Esophagus muscularis mucosa (tissue), 4 donors: ENCODE data around the gene PELI2. TPM values are rescaled to one million over a fixed set of nuclear protein-coding genes. Genes with fewer than 3 reads are reported as not detected.

Source experiments
- DNase-seq: peaks from one replicate; pipeline ENCODE4 v3.0.0-alpha.2; 2017; ENCODE audit errors: extremely low spot score
- H3K27ac ChIP-seq, 4 donors: fragments of 200-600 bp; sonication (generic); replicated peaks in 1 of 4; 1 replicate in 3 of 4; 2 replicates in 1 of 4; pipeline ENCODE4 v1.5.1; 2016 to 2019; ENCODE audit warnings: mild to moderate bottlenecking in 1 of 4
- H3K27me3 ChIP-seq, 4 donors: fragments of 200-600 bp; sonication (generic); one replicate each; pipeline versions ENCODE4 v1.5.1 to v1.6.0; 2016 to 2019
- H3K36me3 ChIP-seq, 4 donors: fragments of 200-600 bp; sonication (generic); one replicate each; pipeline ENCODE4 v1.5.1; 2016 to 2019
- H3K4me1 ChIP-seq, 4 donors: fragments of 200-600 bp; sonication (generic); one replicate each; pipeline ENCODE4 v1.5.1; 2016 to 2019
- H3K4me3 ChIP-seq, 4 donors: fragments of 200-600 bp; sonication (generic); 1 replicate in 2 of 4; 2 replicates in 2 of 4; pipeline ENCODE4 v1.5.1; 2016 to 2019; ENCODE audit warnings: mild to moderate bottlenecking in 4 of 4, moderate library complexity in 1 of 4
- H3K9me3 ChIP-seq, 4 donors: fragments of 200-600 bp; sonication (generic); 1 replicate in 3 of 4; 2 replicates in 1 of 4; pipeline ENCODE4 v1.5.1; 2016 to 2019
- EP300 ChIP-seq: sonication (generic); formaldehyde crosslinking; IDR thresholded peaks from one replicate; pipeline ENCODE4 v1.6.1; 2017; ENCODE audit warnings: antibody characterized with exemption
- POLR2A ChIP-seq: fragments of 450-650 bp; IDR thresholded peaks from one replicate; pipeline ENCODE4 v1.6.1; 2017; ENCODE audit warnings: antibody characterized with exemption, moderate library complexity, mild to moderate bottlenecking, low read depth
- POLR2AphosphoS5 ChIP-seq, 2 donors: sonication (generic); formaldehyde crosslinking; IDR thresholded peaks; one replicate each; pipeline ENCODE4 v1.6.1; 2017; ENCODE audit warnings: antibody characterized with exemption in 2 of 2
- WGBS: methylation state at CpG from one replicate; pipeline ENCODE4 v1.1.5; 2018; 5-methylcytosine and 5-hydroxymethylcytosine counted together
- intact Hi-C: fragments of 100-400 bp; cut with DNase I; formaldehyde crosslinking; loops from one replicate; pipeline ENCODE4 v1.15.1; 2023
- total RNA-seq, 4 donors: library from RNA; depleted of rRNA; stranded (reverse); fragments of >200 nt; gene quantifications; one replicate each; pipeline versions ENCODE4 v1.1.0 to v1.2.1, GENCODE V29; 2016
- TF ChIP-seq, protein P1 (sequence below), 3 experiments: fragments of 200-600 bp in 2 of 3; fragments of 450-650 bp in 1 of 3; sonication (generic) in 2 of 3; IDR thresholded peaks; one replicate each; pipeline ENCODE4 v1.5.1; 2017 to 2019; ENCODE audit warnings: antibody characterized with exemption in 3 of 3, mild to moderate bottlenecking in 2 of 3, moderate library complexity in 1 of 3

PELI2 gene
- total RNA-seq, 4 donors from 2014 or later = 10.6 to 16.3 (median 14.1) TPM

DNA sequence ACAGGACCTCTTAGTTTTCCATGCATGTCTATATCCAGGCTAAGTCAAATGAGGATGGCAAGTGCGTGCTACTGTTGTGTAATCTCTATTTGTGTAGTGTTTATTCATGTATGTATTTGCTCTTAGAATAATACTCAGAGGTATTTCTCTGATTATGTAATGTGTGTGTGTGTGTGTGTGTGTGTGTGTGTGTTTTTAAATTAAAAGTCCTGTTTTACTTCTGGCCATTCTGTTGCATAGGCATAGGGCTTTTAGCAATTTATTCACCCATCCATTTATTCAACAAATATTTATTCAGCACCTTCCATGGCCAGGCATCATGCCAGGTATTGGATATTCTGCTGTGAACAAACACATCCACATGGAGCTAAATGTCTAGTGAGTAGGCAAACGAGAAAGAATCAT lies 63.5 kb downstream of the PELI2 start:
- no peaks in the 10 kb centered on the region for H3K27me3 ChIP-seq
- no peak overlapping the region for H3K4me3 ChIP-seq
- DNase-seq = no peak
- H3K36me3 ChIP-seq = no peaks in the 10 kb centered on the region
- TF ChIP-seq, protein P1, sequence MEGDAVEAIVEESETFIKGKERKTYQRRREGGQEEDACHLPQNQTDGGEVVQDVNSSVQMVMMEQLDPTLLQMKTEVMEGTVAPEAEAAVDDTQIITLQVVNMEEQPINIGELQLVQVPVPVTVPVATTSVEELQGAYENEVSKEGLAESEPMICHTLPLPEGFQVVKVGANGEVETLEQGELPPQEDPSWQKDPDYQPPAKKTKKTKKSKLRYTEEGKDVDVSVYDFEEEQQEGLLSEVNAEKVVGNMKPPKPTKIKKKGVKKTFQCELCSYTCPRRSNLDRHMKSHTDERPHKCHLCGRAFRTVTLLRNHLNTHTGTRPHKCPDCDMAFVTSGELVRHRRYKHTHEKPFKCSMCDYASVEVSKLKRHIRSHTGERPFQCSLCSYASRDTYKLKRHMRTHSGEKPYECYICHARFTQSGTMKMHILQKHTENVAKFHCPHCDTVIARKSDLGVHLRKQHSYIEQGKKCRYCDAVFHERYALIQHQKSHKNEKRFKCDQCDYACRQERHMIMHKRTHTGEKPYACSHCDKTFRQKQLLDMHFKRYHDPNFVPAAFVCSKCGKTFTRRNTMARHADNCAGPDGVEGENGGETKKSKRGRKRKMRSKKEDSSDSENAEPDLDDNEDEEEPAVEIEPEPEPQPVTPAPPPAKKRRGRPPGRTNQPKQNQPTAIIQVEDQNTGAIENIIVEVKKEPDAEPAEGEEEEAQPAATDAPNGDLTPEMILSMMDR (IDR thresholded peaks at IDR 0.05) = no peak
- TF ChIP-seq EP300 (no peak), POLR2A (no peak), POLR2AphosphoS5 (IDR thresholded peaks at IDR 0.05) (no peak)
- intact Hi-C loops = no loop called here
- H3K9me3 ChIP-seq = no peaks in the 10 kb centered on the region
- H3K4me1 ChIP-seq = peaks cover 1 to 7% (median 5%) of the 10 kb centered on the region in 4 donors
- WGBS = 90% methylated on average over 2 of the region's 2 CpGs
- no peak overlapping the region for H3K27ac ChIP-seq

DNA sequence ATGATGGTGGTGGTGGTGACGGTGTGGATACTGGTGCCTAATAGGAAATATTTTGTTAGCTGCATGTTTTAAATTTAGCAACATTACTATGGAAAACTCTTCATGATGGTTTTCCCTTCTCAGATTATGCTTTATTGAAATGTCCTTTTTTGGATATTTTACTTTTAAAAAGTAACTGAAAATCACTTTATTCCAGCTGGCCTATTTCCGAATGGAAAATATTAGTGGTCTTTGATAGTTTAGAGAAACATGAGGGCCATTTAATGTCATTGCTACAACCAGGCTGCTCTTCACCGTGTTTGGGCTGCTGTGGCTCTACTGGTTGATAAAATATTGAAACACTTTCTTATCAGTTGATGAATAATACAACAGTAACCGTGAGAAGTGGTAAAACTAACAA lies 64.2 kb downstream of the PELI2 start:
- 85% methylated on average over 4 of the region's 4 CpGs for WGBS
- H3K36me3 ChIP-seq = no peaks in the 10 kb centered on the region
- H3K27me3 ChIP-seq = no peaks in the 10 kb centered on the region
- TF ChIP-seq, protein P1 (IDR thresholded peaks at IDR 0.05) = no peak
- TF ChIP-seq POLR2AphosphoS5 (IDR thresholded peaks at IDR 0.05) (no peak), POLR2A (no peak), EP300 (no peak)
- intact Hi-C loops = no loop called here
- no peak for DNase-seq
- no peaks in the 10 kb centered on the region for H3K9me3 ChIP-seq
- peaks cover 0 to 2% (median under 1%) of the 10 kb centered on the region in 4 donors for H3K4me1 ChIP-seq
- H3K27ac ChIP-seq = no peak overlapping the region
- H3K4me3 ChIP-seq = no peak overlapping the region

DNA sequence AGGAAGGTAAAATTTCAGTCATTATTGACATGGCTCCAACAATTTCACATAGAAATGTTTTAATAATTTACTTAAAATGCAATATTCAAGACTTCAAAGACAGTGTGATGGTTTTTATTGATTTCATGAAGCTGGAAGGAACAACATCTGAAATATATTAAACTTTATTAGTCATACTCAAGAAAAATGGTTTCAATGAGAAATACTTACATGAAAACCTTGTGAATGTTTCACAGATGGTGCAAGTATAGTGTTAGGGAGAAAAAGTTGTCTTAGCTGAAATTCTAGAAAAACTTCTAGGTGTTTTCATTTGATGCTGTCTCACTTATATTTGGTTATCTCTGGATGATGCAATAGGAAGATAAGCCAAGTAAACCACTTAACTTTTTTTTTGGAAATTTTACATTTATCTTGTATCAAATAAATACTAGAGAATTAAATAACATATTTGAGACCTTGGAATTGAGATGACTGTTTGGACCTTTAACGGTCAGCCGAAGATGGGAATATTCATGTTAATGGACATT lies 65.5 kb downstream of the PELI2 start:
- no peaks in the 10 kb centered on the region for H3K9me3 ChIP-seq
- no peak overlapping the region for H3K27ac ChIP-seq
- 93% methylated on average over 2 of the region's 2 CpGs for WGBS
- no peaks in the 10 kb centered on the region for H3K36me3 ChIP-seq
- TF ChIP-seq, protein P1 (IDR thresholded peaks at IDR 0.05) = no peak
- TF ChIP-seq POLR2A (no peak), EP300 (no peak), POLR2AphosphoS5 (IDR thresholded peaks at IDR 0.05) (no peak)
- no peak overlapping the region for H3K4me3 ChIP-seq
- H3K4me1 ChIP-seq = no peaks in the 10 kb centered on the region
- DNase-seq = no peak
- H3K27me3 ChIP-seq = no peaks in the 10 kb centered on the region
- intact Hi-C loops = no loop called here

DNA sequence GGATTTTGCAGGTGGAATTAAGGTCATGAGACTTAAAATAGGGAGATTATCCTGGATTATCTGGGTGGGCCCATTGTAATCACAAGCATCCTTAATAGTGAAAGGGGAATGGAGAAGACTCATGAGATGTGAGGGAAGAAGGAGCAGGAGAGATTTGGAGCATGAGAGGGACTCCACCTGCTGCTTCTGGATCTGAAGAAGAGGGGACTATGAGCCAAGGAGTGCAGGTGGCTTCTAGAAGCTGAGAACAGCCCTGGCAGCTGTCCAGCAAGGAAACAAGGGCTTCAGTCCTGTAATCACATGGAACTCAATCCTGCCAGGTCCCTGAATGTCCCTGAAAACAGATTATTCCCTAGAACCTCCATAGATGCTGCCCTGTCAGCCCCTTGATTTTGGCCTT lies 67.8 kb downstream of the PELI2 start:
- intact Hi-C loops = no loop called here
- H3K36me3 ChIP-seq = no peaks in the 10 kb centered on the region
- no peak for TF ChIP-seq POLR2AphosphoS5 (IDR thresholded peaks at IDR 0.05)
- no peak for TF ChIP-seq POLR2A
- TF ChIP-seq EP300 = no peak
- TF ChIP-seq, protein P1 (IDR thresholded peaks at IDR 0.05) = no peak
- H3K4me1 ChIP-seq = peaks cover 0 to 5% (median 2%) of the 10 kb centered on the region in 4 donors
- no peak overlapping the region for H3K27ac ChIP-seq
- no peak for DNase-seq
- H3K9me3 ChIP-seq = no peaks in the 10 kb centered on the region
- H3K27me3 ChIP-seq = no peaks in the 10 kb centered on the region
- no peak overlapping the region for H3K4me3 ChIP-seq

DNA sequence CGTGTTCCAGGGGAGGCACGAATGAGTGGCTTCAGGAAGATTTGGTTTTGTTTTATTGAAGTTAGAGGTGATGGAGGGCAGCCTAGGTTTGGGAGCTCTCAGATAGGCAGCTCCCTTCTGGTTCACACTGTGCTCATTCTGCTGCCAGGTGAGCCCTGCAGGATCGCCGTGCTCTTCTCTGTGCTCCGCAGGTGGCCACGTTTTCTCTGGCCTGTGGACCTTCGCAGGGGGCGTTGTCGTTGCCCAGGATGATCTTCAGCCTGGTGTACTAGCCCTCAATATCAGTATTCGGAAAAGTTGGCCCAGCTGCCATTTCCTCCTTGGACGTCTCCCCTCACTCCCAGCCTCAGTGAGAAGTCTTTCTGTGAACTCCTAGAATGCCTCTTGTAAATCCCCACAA lies 69.5 kb downstream of the PELI2 start:
- Histone ChIP-seq H3K27ac (no peak overlapping the region), H3K4me1 (peaks cover 0 to 5% (median 2%) of the 10 kb centered on the region in 4 donors), H3K36me3 (no peaks in the 10 kb centered on the region), H3K4me3 (no peak overlapping the region), H3K27me3 (no peaks in the 10 kb centered on the region), H3K9me3 (no peaks in the 10 kb centered on the region)
- no peak for DNase-seq
- TF ChIP-seq POLR2A (no peak), POLR2AphosphoS5 (IDR thresholded peaks at IDR 0.05) (no peak), EP300 (no peak)
- TF ChIP-seq, protein P1 (IDR thresholded peaks at IDR 0.05) = no peak
- intact Hi-C loops = no loop called here
- WGBS = 94% methylated on average over 11 of the region's 11 CpGs
